GM19463 (cell line): Measurements from ENCODE around the gene MTRF1L.

ENCODE experiments used
- ATAC-seq: cut with Tn5 transposase; IDR thresholded peaks from one replicate; pipeline ENCODE4 v1.9.1; 2021; ENCODE audit warnings: mild to moderate bottlenecking, moderate library complexity; ENCODE audit not compliant: unreplicated experiment

The MTRF1L gene

GRCh38 chr6:153002613-153003365 is at the start of gene MTRF1L:
MTRF1L (minus strand) TSS chr6:153002709; CDS start chr6:153002685, 24 bp downstream.
- peak; percentile 88 for ATAC-seq

GRCh38 chr6:153051801-153052200 is 49.3 kb upstream of the MTRF1L start:
- ATAC-seq, result no peak

- no peak for ATAC-seq
Measured at GRCh38 chr6:153048631-153049030, 46.1 kb upstream of the MTRF1L start.

GRCh38 chr6:153047386-153047785 is 44.9 kb upstream of the MTRF1L start:
- ATAC-seq, result no peak

GRCh38 chr6:153045271-153045670 is 42.8 kb upstream of the MTRF1L start:
- no peak for ATAC-seq

GRCh38 chr6:153044295-153044694 is 41.8 kb upstream of the MTRF1L start:
- no peak for ATAC-seq

- no peak for ATAC-seq
Measured at GRCh38 chr6:153043719-153044118, 41.2 kb upstream of the MTRF1L start.

- no peak for ATAC-seq
Measured at GRCh38 chr6:153038378-153039057, 36.0 kb upstream of the MTRF1L start.

GRCh38 chr6:153034139-153034538 is 31.6 kb upstream of the MTRF1L start:
- ATAC-seq, result no peak

GRCh38 chr6:153032255-153032882 is 29.9 kb upstream of the MTRF1L start:
- no peak for ATAC-seq

GRCh38 chr6:153031335-153031955 is 28.9 kb upstream of the MTRF1L start:
- ATAC-seq, result no peak

- ATAC-seq, result no peak
Measured at GRCh38 chr6:153028963-153029362, 26.5 kb upstream of the MTRF1L start.

GRCh38 chr6:153028286-153028685 is 25.8 kb upstream of the MTRF1L start:
- ATAC-seq, result no peak

- ATAC-seq, result no peak
Measured at GRCh38 chr6:153027480-153027879, 25.0 kb upstream of the MTRF1L start.

- ATAC-seq, result no peak
Measured at GRCh38 chr6:153024709-153025017, 22.2 kb upstream of the MTRF1L start.

GRCh38 chr6:153023977-153024708 is 21.6 kb upstream of the MTRF1L start:
- ATAC-seq, result peak; percentile 98

- no peak for ATAC-seq
Measured at GRCh38 chr6:153018355-153018754, 15.8 kb upstream of the MTRF1L start.

- ATAC-seq, result no peak
Measured at GRCh38 chr6:153016846-153017245, 14.3 kb upstream of the MTRF1L start.

GRCh38 chr6:153015094-153015640 is 12.7 kb upstream of the MTRF1L start:
- ATAC-seq, result no peak

GRCh38 chr6:153013438-153013837 is 10.9 kb upstream of the MTRF1L start:
- no peak for ATAC-seq

GRCh38 chr6:153012856-153013255 is 10.3 kb upstream of the MTRF1L start:
- no peak for ATAC-seq
